Sciatic nerve (tissue), 2 donors: ENCODE results near the gene METTL16. TPM values are rescaled to one million over a fixed set of nuclear protein-coding genes. Genes with fewer than 3 reads are reported as not detected.

Experiments
- ATAC-seq: fragments of 200-7000 bp; cut with Tn5 transposase; one replicate; pipeline ENCODE4 v1.9.1; 2020; ENCODE audit warnings: mild to moderate bottlenecking, moderate library complexity
- DNase-seq: peaks from one replicate; pipeline ENCODE4 v3.0.0-alpha.2; 2020; ENCODE audit warnings: low spot score
- intact Hi-C: fragments of 100-400 bp; cut with DNase I; formaldehyde crosslinking; loops from one replicate; pipeline ENCODE4 v1.14.2; 2022
- total RNA-seq: library from RNA; stranded (reverse); fragmentation: NEBNext Ultra II Directional; extraction: Animal tissue kit (Norgen Biotek cat#: 25700); gene quantifications from one replicate; pipeline ENCODE4 v1.2.1, GENCODE V29; 2021
- donor health status: DM: no; HTN: no; CAD: no.
- donor health status: DM: no; HTN: no; CAD: no.

Gene METTL16
- total RNA-seq, 1 donor from 2014 or later = 39.0 TPM

DNA sequence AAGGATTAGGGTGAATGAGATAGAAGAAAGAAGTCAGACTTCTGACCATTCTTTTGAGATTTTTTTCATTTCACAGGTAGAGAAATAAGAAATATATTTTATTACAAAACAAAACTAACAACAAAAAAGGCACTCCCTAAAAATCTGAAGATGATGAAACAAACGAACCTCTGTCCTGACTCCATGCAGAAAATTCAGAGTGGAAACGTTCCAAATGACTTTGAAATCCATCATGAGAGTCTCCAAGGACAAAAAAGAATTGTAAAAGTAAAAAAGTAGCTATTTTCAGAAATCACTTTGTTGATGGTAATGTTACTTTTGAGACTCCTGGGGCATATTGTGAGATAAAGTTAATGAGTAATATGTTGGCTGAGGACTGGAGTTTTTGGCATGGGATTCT, 84.5 kb downstream of the METTL16 start:
- no peak for DNase-seq
- peak; percentile 67 for ATAC-seq
- intact Hi-C loops = no loop called here

DNA sequence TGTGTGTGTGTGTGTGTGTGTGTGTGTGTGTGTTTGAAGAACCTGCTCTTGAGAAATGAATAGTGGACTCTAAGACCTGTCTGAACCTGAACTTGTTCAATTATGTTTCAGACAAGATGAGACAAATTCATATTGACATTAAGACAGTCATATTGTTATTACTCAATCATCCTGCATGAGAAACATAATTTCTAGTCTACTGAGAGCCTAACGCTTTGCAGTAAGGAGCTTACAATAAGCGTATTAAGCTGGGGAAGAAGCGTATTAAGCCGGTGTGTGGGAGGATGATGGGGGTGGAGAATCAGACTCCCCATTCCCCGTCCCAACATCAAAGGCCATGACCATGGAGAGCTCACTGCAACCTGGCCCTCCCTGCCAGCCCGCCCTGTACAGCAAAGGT, 88.4 kb downstream of the METTL16 start:
- ATAC-seq (no peak), DNase-seq (no peak)
- intact Hi-C loops = no loop called here

DNA sequence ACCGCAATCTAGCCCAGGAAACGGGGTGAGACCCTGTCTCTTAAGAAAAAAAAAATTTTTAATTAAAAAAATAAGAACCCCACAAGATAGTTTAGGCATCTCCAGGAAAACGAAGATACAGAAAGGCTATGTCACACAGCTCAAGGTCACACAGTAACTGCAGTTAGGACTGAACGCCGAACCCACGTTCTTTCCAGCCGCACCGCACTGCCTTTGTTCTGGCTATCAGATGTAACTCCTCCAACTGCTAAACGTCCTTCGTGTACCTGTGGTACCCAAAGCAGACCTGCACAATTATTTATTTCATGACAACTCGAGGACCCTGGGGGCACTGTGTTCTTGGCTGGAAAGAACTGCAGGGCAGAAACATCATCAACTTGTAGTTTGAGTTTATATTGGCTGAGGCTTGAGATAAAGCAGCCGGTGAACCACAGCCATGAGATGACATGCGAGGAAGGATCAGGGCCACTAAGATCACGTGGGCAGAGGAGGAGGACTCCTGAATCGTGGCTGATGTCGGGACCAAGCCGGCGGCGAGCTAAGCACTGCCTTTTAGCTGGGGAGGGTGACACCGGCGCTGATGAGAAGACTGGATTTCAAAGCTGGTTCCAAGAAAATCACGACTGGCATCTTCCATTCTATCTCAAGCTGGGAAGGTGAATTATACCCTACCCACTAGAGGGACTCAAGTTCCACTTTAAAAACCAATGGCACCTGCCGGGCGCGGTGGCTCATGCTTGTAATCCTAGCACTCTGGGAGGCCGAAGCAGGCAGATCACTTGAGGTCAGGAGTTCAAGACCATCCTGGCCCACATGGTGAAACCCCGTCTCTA, 90.2 kb downstream of the METTL16 start:
- ATAC-seq (no peak), DNase-seq (no peak)
- intact Hi-C loops = no loop called here

DNA sequence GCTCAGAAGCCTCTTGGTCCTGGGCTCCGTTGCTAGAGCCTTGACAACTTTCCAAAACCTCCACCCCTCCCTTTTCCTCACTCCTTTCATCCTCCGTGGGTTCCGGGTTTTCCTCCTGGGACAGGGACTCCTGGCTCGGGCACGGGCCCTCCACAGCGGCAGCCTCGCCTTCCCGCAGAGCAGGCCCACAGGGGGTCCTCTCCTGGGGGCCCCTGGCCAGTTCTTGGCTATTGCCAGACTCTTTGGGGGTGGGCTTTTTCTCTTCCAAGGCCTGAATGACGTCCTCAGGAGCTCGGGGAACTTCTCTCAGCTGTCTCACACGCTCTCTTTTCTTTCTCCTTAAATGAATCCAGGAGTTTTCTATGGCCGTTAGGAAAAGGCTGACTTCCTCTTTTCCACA, 91.5 kb downstream of the METTL16 start:
- ATAC-seq = peak; percentile 31

DNA sequence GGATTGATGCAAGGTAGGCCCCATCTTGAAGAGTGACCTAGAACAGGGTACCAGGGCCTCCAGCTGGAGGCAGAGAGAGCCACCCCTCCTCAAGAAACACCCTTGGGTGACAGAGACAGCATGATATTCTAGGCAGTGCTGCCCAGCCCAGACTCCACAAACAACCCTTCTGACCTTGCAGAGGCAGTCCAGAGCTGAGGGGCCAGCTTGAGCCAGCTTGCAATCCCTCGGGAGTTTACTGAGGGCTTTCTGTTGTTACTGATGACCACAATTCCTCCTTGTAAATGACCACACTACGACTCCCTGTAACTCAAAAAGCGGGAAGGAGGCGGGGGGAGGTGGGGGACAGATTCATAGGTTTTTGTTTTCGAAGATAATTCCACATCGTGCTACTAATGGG, 92.2 kb downstream of the METTL16 start:
- DNase-seq (no peak), ATAC-seq (no peak)
- intact Hi-C loops = loop anchor here (5.0 kb wide), 1 partner anchor 42 kb away; no protein-coding TSS in a partner anchor

More for the DNA sequence above, 91.5 kb downstream of the METTL16 start:
- intact Hi-C loops = no loop called here
- no peak for DNase-seq

DNA sequence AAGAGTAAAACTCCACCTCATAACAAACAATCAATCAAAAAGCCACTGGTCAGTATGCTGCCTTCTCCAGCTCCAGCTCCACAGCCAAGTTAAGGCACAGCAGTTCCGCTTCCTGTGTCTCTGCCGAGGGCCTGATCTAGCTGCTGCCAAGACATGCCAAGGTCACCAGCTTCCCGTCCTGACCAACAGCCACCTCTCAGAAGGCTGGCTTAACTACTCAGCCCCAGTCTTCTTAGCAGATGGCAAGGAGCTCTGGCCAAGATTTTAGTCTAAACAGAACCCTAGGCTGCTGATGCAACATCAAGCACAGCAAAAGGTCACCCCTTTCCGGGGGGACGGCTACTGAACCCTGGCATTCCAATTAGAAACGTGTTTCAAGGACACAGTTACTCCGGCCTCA, 93.1 kb downstream of the METTL16 start:
- ATAC-seq = no peak
- DNase-seq = no peak
- intact Hi-C loops = loop anchor here (5.0 kb wide), 1 partner anchor 41 kb away; no protein-coding TSS in a partner anchor

DNA sequence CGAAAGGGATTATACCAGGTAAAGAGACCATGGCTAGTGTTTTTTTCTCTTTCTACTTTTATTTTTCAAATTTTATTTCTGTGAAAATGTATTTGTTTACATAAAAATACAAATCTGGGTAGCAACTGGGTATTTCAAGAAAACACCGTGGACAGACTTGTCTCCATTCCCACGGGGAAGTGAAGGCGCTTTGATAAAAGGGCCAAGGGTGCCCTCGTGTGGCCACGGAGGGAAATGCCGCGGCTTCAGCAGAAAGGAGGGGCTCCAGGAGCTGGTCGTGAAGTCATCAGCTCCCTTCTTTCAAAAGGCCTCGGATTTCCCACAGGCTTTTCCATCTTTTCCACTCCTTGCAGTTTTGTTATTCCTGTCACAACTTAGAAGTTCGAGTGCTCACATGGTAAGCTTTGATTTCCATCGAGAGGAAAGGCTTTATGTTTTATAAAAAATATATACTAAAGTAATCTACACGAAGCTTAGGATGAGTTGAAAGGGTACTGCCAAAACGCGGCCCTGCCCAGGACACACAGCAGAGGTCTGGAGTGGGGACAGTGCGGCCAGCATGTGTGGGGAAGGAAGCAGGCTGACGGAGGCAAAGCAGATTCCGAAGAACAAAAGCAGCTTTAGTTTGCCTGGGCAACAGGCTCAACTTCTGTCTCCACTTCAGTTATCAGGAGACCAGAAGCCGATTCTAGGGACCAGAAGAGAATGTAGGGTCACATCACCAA, 95.5 kb downstream of the METTL16 start:
- DNase-seq = peak; percentile 96
- intact Hi-C loops = loop anchor here (5.0 kb wide), 1 partner anchor 39 kb away; no protein-coding TSS in a partner anchor
- ATAC-seq = peak; percentile 91

DNA sequence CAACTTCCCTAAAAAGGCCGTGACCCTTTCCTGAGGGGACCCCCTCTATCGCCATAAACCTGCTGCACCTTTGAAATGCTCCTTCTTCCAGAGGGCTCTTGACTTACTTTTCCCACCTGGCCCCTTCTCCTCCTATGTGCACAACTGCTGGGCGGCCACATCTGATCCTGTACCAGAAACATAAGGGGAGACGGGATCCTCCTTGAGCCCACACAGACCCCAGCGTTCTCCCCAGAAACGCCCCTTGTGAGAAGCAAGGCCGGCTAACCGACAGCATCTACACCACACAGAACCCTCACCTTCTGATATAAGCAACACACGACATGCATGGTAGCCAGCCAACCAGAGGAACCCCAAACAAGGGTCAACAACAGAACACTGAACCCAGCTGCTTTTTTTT, 96.6 kb downstream of the METTL16 start:
- no peak for ATAC-seq
- DNase-seq = no peak
- intact Hi-C loops = loop anchor here (5.0 kb wide), 1 partner anchor 38 kb away; no protein-coding TSS in a partner anchor

DNA sequence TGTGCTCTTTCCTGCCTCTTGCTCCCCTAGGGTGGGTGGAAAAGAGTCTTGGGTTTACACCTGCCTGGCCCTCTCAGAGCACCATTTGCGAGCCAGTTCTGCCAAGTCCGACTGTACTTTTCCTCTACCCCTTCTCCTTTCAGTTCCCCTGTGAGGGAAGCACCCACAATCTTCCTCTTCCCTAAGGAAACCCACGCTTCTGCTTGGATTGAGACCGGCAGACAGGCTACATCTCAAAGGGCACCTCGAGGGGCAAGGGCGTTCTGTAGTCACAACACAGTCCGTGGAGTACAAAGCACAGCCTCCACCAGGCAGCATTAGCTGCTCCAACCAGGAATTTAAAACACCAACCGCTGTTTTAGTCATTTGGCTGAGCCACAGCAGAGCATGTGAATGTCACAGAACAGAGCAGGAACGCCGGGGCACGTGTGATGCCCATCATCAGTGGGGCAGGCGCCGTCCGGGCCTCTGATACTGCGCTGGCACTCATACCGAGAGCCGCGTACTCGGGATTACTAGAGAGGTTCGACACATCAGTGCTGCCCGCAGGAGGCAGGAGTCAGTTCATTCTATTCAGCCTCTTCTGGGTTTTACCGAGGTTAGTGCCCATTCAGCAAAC, 97.1 kb downstream of the METTL16 start:
- intact Hi-C loops = loop anchor here (5.0 kb wide), 1 partner anchor 37 kb away; no protein-coding TSS in a partner anchor

DNA sequence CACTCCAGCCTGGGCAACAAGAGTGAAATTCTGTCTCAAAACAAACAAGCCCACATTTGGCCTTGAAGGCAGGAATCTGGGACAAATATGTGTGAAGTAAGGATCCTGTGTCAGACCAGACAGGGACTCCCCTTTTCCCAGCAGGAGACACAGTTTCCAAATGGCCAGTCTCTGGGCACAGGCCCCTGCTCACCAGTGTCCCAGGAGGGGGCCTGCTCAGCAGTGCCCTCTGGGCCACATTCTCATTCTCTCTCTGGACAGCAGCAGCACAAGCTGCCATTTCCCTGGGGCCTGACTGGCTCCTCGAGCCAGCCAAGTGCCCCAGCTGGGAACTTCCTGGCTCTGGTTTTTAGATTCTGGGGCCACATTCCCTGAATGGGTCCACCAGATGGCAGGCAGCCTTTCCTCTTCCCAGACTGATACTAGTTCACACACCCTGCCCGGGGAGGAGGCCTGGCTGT, 99.1 kb downstream of the METTL16 start:
- ATAC-seq (peak; percentile 30), DNase-seq (no peak)
- intact Hi-C loops = no loop called here

More for the DNA sequence above, 97.1 kb downstream of the METTL16 start:
- ATAC-seq (no peak), DNase-seq (no peak)

DNA sequence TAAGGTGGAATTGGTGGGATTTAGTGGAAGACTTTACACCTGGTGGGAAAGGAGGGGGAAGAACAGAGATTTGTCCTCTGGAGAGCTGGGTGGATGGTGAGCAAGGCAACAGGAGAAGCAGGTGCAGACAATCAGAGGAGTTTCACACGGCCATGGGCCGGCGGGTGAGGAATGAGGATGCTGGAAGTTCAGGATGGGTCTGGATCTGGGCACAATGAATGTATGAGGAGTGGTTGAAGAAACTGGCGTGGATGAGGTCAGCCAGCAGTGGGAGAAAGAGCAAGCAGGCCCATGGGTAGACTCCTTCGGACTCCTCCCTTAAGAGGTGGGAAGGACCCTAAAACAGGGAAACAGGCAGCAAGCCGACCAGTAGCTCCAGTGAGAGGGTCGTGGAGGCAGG, 100.7 kb downstream of the METTL16 start:
- intact Hi-C loops = loop anchor here (2.0 kb wide), 1 partner anchor 22 kb away; no protein-coding TSS in a partner anchor
- DNase-seq (peak; percentile 43), ATAC-seq (no peak)

DNA sequence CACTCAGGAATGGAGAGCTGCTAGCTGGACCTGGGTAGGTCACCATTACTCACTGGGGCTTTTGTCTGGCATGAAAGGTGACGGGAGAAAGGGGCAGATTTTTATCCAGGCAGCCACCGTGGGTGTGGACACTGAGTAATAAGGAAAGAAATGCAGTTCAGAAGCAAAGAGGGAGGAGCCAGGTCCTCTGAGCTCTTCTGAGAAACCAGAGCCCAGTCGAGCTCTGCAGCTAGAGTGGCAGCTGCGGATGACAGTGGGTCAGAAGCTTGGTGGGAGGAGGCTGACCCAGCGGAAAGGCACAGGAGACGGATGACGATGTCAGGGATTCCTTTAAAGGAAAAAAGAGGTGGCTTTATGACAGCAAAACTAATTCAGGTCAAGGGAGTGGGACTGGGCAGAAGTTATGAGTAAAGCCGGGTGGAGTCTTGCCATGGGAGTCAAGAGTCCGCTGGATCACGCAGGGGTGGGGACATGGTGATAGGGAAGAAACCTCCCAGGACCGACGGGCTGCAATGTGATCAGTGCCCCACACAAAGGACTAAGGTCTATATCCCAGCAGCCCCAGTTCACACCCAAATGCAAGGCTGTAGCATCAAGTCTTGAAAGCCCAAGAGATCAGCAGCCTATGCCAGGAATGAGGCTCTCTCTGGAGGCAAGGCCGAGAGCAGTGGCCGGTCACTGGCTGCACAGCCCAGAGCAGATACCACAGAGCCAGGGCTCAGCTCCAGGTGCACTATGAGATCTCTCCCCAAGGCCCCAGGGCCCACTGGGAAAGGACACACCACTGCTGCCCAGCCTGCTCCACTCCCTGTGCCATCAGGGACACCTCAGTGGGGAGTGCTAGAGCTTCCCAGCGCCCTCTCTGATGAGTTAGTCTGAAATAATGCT, 104.5 kb downstream of the METTL16 start:
- ATAC-seq = peak; percentile 83
- DNase-seq = peak; percentile 76
- intact Hi-C loops = no loop called here

DNA sequence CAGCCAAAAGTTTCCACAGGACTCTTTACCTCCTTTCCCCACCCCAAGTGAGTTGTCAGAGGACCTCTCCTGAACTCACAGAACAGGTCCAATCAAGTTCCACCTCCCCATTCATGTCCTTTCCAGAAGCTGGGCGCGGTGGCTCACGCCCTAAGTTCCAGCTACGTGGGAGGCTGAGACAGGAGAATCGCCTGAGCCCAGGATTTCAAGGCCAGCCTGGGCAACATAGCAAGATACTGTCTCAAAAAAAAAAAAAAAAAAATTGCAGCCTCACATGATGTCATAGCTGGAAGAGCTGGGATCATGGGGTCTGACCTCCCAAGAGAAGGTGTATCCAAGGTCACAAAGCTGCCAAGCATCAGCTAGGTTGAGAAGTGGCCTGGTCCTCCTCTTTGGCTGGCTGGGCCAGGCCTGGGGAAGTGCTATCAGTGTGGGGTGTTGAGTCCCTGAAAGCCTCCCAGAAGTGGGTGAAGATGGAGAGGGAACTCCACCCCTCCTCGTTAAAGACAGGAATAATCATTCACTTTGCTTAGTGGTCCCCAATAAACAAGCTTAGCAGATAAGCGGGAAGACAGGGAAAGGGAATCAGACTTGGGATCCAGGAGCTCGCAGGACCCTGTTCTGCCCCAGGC, 105.3 kb downstream of the METTL16 start:
- DNase-seq (no peak), ATAC-seq (no peak)
- intact Hi-C loops = no loop called here

DNA sequence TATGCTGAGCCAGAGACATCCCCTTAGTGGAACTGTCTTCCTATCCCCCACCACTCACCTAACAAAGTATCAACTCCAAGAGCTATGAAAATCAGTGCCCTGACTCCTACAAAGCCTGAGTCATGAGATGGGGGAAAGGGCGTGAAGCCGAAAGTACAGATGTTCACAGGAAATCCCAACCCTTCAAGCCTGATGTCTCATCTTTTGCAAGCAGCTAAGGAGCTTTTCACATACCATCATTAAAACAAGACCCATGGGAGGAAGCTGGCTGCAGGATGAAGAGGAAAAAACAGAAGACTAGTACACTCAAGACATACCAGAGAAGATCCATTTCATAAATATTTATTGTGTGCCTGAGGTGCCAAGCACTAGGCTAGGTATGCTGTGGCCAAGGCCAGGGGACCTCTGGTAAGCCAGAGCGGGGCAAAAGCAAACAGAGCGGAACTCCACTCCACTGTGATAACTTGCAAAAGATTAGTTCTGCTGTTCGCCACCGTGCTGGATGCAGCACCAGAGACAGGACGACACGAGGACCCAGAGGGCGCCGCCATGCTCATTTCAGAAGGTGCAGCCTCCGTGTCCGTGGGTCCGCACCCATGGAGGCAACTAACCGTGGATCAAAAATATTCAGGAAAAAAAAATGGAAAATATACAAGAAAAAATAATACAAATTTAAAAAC, 106.3 kb downstream of the METTL16 start:
- no peak for DNase-seq
- no peak for ATAC-seq
- intact Hi-C loops = no loop called here

DNA sequence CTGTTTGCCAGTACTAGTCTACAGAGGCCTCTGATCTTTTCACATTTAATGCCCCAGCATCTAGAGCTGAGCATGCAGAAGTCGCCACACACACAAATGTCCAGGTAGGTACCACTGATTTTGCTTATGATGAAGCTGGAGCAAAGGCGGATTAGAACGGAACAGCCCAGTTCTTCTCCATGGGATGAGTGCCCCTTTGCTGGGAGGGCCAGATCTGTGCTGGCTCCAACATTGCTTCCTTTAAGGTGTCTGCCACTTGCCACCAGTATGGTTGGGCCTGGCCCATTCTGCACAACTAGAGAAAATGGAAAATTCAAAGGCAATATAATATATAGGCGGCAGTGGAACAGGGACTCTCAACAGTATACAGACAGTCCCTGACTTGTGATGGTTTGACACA, 108.6 kb downstream of the METTL16 start:
- DNase-seq (no peak), ATAC-seq (no peak)
- intact Hi-C loops = no loop called here

DNA sequence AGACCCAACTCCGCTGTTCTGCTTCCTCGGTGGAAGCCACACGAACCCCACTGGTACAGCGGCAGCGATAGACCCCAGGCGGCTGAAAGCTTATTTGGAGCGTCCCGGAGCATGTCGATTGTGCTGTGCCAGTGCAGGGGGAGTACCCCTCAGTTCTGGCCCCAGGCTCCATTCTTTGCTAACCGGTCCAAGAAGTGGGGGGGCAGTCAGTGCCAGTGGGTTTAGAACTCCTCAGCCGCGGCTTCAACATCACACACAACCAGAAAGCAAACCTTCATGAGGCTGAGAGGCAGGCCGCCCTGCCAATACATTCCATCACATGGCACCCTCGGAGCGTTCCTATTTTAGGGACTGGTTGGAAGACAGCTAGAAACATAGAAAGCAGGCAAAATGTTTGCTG, 109.1 kb downstream of the METTL16 start:
- ATAC-seq (no peak), DNase-seq (no peak)
- intact Hi-C loops = no loop called here

DNA sequence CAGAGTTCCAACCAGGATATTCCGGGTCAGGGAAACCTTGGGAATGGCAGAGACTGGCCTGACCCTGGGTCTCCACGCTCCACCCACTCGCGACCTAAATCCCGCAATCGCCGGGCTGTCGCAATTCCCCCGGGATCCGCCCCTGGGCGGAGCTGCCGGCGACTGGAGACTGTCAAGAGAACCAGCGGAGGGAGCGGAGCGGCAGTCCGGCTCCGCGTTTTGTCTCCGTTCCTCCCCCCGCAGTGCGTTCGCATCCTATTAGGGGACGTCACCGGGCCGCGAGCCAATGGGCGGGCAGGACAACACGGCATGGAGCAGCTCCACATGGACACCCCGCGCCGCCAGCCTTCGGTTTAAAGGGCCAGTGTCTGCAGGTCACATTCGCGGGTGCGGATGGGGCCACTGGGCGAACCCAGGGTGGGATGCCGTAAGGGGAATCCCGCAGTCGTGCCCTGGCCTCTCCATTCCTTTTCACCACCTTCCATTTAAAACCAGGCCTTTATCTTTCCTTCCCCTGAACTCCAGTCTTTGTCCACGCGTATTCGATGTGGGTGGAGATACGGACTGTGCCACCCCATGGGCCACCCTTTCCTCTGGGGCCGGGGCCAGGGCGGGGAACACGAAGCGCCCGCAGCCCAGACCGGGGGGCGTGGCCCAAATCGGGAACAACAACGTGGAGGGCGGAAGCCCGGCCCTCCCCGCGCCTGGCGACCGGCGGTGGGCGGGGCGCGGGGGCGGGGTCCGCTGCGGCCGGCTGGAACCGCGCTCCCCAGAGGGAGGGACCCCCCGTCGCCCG, 110.1 kb downstream of the METTL16 start:
- peak; percentile 75 for ATAC-seq
- intact Hi-C loops = no loop called here
- peak; percentile 100 for DNase-seq
